GM23338 (cell line): ENCODE data around the gene BCL2. TPM values are rescaled to one million over a fixed set of nuclear protein-coding genes. Genes with fewer than 3 reads are reported as not detected.

Experiments
- ATAC-seq: fragments of 200-7000 bp; cut with Tn5 transposase; 3 replicates; pipeline ENCODE4 v1.9.1; 2020
- DNase-seq: peaks from one replicate; pipeline ENCODE4 v3.0.0-alpha.2; 2015; ENCODE audit warnings: low spot score
- H2AFZ ChIP-seq: fragments of 200-600 bp; sonication (generic); 2 replicates; pipeline ENCODE4 v1.8.0; 2016; ENCODE audit warnings: antibody characterized with exemption, mild to moderate bottlenecking, moderate library complexity
- H3F3A ChIP-seq: fragments of 200-600 bp; sonication (generic); replicated peaks from 2 replicates; pipeline ENCODE4 v1.8.0; 2017; ENCODE audit warnings: antibody characterized with exemption, mixed run types, low read depth
- H3K27ac ChIP-seq: fragments of 200-600 bp; sonication (generic); 2 replicates; pipeline ENCODE4 v1.6.1; 2016; ENCODE audit warnings: low read depth
- H3K27me3 ChIP-seq: fragments of 200-600 bp; sonication (generic); 2 replicates; pipeline ENCODE4 v1.8.0; 2016; ENCODE audit warnings: mild to moderate bottlenecking, mixed run types, moderate library complexity; ENCODE audit not compliant: insufficient read depth
- H3K36me3 ChIP-seq: fragments of 200-600 bp; sonication (generic); 2 replicates; pipeline ENCODE4 v1.8.0; 2016; ENCODE audit warnings: mild to moderate bottlenecking; ENCODE audit not compliant: insufficient read depth
- H3K4me1 ChIP-seq: fragments of 200-600 bp; sonication (generic); 2 replicates; pipeline ENCODE4 v1.8.0; 2016; ENCODE audit warnings: mild to moderate bottlenecking, moderate library complexity; ENCODE audit not compliant: insufficient read depth
- H3K4me2 ChIP-seq: fragments of 200-600 bp; sonication (generic); 2 replicates; pipeline ENCODE4 v1.7.1; 2017; ENCODE audit warnings: mixed run types
- H3K4me3 ChIP-seq: fragments of 200-600 bp; sonication (generic); 2 replicates; pipeline ENCODE4 v1.6.1; 2016; ENCODE audit warnings: mixed run types
- H3K79me2 ChIP-seq: fragments of 200-600 bp; sonication (generic); replicated peaks from 2 replicates; pipeline ENCODE4 v1.8.0; 2017; ENCODE audit warnings: mild to moderate bottlenecking; ENCODE audit not compliant: insufficient read depth
- H3K9me2 ChIP-seq: fragments of 200-600 bp; sonication (generic); 2 replicates; pipeline ENCODE4 v1.8.0; 2017; ENCODE audit not compliant: insufficient read depth
- H4K20me1 ChIP-seq: fragments of 200-600 bp; sonication (generic); replicated peaks from 2 replicates; pipeline ENCODE4 v1.8.0; 2017; ENCODE audit warnings: mild to moderate bottlenecking; ENCODE audit not compliant: insufficient read depth
- H3K27ac Mint-ChIP-seq: 2 replicates; pipeline ENCODE4 v1.8.0; 2020; ENCODE audit warnings: inconsistent platforms, mild to moderate bottlenecking, moderate library complexity, mixed read lengths
- H3K27me3 Mint-ChIP-seq: 3 replicates; pipeline ENCODE4 v1.8.0; 2022; ENCODE audit warnings: low read depth, mild to moderate bottlenecking, moderate library complexity, mixed read lengths, inconsistent platforms; ENCODE audit not compliant: insufficient read depth, poor library complexity
- H3K36me3 Mint-ChIP-seq: 3 replicates; pipeline ENCODE4 v1.8.0; 2021; ENCODE audit warnings: low read depth, mild to moderate bottlenecking, inconsistent platforms, moderate library complexity, mixed read lengths
- H3K4me1 Mint-ChIP-seq: 3 replicates; pipeline ENCODE4 v1.8.0; 2020; ENCODE audit warnings: mild to moderate bottlenecking, inconsistent platforms, mixed read lengths
- H3K4me3 Mint-ChIP-seq: 3 replicates; pipeline ENCODE4 v1.8.0; 2021; ENCODE audit warnings: moderate library complexity, mild to moderate bottlenecking, inconsistent platforms, mixed read lengths
- H3K9me3 Mint-ChIP-seq: 3 replicates; pipeline ENCODE4 v1.8.0; 2020; ENCODE audit warnings: moderate library complexity, mild to moderate bottlenecking, inconsistent platforms, mixed read lengths
- CREB1 ChIP-seq: fragments of 250-450 bp; sonication (Bioruptor Pico); IDR thresholded peaks from 2 replicates; pipeline ENCODE4 v1.5.0; 2020; ENCODE audit warnings: low read depth, mild to moderate bottlenecking, moderate library complexity
- EZH2 ChIP-seq: fragments of 200-600 bp; sonication (generic); IDR thresholded peaks from one replicate; pipeline ENCODE4 v1.8.0; 2017; ENCODE audit warnings: antibody characterized with exemption, mild to moderate bottlenecking, low read depth; ENCODE audit not compliant: unreplicated experiment
- EZH2phosphoT487 ChIP-seq: fragments of 200-600 bp; sonication (generic); IDR thresholded peaks from one replicate; pipeline ENCODE4 v1.8.1; 2018; ENCODE audit warnings: antibody characterized with exemption; ENCODE audit not compliant: unreplicated experiment
- JUNB ChIP-seq: IDR thresholded peaks from one replicate; pipeline ENCODE4 v1.6.1; 2016; ENCODE audit warnings: antibody characterized with exemption; ENCODE audit not compliant: unreplicated experiment
- NANOG ChIP-seq: IDR thresholded peaks from 2 replicates; pipeline ENCODE4 v1.6.1; 2016; ENCODE audit warnings: antibody characterized with exemption, borderline replicate concordance
- POLR2AphosphoS5 ChIP-seq: IDR thresholded peaks from 2 replicates; pipeline ENCODE4 v1.6.1; 2016; ENCODE audit warnings: antibody characterized with exemption, low read depth
- STAT1 ChIP-seq: IDR thresholded peaks from one replicate; pipeline ENCODE4 v1.6.1; 2016; ENCODE audit warnings: antibody characterized with exemption; ENCODE audit not compliant: unreplicated experiment
- ZNF114 ChIP-seq: fragments of 250-450 bp; sonication (Bioruptor Pico); IDR thresholded peaks from 2 replicates; pipeline ENCODE4 v1.5.0; 2020; ENCODE audit warnings: mild to moderate bottlenecking, moderate library complexity
- ZNF331 ChIP-seq: fragments of 250-450 bp; sonication (Bioruptor Pico); IDR thresholded peaks from 2 replicates; pipeline ENCODE4 v1.5.0; 2020; ENCODE audit warnings: low read depth, mild to moderate bottlenecking, moderate library complexity
- polyA plus RNA-seq: library from polyadenylated mRNA; unstranded; fragments of >200 nt; fragmentation: Nextera tagmentation; extraction: Ambion mirVana; gene quantifications from 2 replicates; pipeline ENCODE4 v1.2.1, GENCODE V29; 2016
- total RNA-seq: library from RNA; depleted of rRNA; stranded (reverse); fragments of >200 nt; shearing (Covaris generic); gene quantifications from 2 replicates; pipeline ENCODE4 v1.2.3, GENCODE V29; 2014
- TF ChIP-seq, protein P1 (sequence below): fragments of 250-450 bp; sonication (Bioruptor Pico); IDR thresholded peaks from 2 replicates; pipeline ENCODE4 v1.5.0; 2020; ENCODE audit warnings: mild to moderate bottlenecking, moderate library complexity
- TF ChIP-seq, protein P2 (sequence below): IDR thresholded peaks from 2 replicates; pipeline ENCODE4 v1.6.1; 2016; ENCODE audit warnings: antibody characterized with exemption
- TF ChIP-seq, protein P3 (sequence below): IDR thresholded peaks from one replicate; pipeline ENCODE4 v1.6.1; 2018; ENCODE audit warnings: antibody characterized with exemption; ENCODE audit not compliant: unreplicated experiment
- TF ChIP-seq, protein P4 (sequence below), 2 experiments: fragments of 200-600 bp in 1 of 2; sonication (generic) in 1 of 2; conservative IDR thresholded peaks; 2 replicates each; pipeline versions ENCODE4 v1.5.1 to v1.6.1; 2016 to 2017; ENCODE audit warnings: antibody characterized with exemption in 2 of 2, low read depth in 2 of 2, mild to moderate bottlenecking in 2 of 2, moderate library complexity in 1 of 2

The BCL2 gene
- total and polyA plus RNA-seq, 2 experiments from 2014 or later: 1.2 to 4.0 TPM

DNA sequence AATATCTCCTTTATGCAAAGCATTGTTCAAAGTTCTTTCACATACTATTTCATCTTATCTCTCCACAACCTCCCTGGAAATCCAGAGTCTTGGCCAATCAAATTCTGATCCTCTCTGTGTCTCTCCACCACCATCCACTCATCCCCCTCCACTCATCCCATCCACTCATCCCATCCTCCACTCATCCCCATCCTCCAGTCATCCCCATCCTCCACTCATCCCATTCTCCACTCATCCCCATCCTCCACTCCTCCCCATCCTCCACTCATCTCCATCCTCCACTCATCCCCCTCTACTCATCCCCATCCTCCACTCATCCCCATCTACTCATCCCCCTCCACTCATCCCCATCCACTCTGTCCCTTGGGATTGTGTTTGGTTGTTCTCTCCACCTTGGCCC is 101.1 kb downstream of the BCL2 start:
- TF ChIP-seq ZNF331 (CRISPR knock-in tag) (no peak), CREB1 (CRISPR knock-in tag) (no peak), ZNF114 (CRISPR knock-in tag) (no peak), EZH2phosphoT487 (no peak), JUNB (no peak), STAT1 (no peak), POLR2AphosphoS5 (no peak), EZH2 (no peak), NANOG (no peak)
- TF ChIP-seq, protein P1, sequence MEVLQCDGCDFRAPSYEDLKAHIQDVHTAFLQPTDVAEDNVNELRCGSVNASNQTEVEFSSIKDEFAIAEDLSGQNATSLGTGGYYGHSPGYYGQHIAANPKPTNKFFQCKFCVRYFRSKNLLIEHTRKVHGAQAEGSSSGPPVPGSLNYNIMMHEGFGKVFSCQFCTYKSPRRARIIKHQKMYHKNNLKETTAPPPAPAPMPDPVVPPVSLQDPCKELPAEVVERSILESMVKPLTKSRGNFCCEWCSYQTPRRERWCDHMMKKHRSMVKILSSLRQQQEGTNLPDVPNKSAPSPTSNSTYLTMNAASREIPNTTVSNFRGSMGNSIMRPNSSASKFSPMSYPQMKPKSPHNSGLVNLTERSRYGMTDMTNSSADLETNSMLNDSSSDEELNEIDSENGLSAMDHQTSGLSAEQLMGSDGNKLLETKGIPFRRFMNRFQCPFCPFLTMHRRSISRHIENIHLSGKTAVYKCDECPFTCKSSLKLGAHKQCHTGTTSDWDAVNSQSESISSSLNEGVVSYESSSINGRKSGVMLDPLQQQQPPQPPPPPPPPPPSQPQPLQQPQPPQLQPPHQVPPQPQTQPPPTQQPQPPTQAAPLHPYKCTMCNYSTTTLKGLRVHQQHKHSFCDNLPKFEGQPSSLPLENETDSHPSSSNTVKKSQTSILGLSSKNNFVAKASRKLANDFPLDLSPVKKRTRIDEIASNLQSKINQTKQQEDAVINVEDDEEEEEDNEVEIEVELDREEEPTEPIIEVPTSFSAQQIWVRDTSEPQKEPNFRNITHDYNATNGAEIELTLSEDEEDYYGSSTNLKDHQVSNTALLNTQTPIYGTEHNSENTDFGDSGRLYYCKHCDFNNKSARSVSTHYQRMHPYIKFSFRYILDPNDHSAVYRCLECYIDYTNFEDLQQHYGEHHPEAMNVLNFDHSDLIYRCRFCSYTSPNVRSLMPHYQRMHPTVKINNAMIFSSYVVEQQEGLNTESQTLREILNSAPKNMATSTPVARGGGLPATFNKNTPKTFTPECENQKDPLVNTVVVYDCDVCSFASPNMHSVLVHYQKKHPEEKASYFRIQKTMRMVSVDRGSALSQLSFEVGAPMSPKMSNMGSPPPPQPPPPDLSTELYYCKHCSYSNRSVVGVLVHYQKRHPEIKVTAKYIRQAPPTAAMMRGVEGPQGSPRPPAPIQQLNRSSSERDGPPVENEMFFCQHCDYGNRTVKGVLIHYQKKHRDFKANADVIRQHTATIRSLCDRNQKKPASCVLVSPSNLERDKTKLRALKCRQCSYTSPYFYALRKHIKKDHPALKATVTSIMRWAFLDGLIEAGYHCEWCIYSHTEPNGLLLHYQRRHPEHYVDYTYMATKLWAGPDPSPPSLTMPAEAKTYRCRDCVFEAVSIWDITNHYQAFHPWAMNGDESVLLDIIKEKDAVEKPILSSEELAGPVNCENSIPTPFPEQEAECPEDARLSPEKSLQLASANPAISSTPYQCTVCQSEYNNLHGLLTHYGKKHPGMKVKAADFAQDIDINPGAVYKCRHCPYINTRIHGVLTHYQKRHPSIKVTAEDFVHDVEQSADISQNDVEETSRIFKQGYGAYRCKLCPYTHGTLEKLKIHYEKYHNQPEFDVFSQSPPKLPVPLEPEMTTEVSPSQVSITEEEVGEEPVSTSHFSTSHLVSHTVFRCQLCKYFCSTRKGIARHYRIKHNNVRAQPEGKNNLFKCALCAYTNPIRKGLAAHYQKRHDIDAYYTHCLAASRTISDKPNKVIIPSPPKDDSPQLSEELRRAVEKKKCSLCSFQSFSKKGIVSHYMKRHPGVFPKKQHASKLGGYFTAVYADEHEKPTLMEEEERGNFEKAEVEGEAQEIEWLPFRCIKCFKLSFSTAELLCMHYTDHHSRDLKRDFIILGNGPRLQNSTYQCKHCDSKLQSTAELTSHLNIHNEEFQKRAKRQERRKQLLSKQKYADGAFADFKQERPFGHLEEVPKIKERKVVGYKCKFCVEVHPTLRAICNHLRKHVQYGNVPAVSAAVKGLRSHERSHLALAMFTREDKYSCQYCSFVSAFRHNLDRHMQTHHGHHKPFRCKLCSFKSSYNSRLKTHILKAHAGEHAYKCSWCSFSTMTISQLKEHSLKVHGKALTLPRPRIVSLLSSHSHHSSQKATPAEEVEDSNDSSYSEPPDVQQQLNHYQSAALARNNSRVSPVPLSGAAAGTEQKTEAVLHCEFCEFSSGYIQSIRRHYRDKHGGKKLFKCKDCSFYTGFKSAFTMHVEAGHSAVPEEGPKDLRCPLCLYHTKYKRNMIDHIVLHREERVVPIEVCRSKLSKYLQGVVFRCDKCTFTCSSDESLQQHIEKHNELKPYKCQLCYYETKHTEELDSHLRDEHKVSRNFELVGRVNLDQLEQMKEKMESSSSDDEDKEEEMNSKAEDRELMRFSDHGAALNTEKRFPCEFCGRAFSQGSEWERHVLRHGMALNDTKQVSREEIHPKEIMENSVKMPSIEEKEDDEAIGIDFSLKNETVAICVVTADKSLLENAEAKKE: no peak
- TF ChIP-seq, protein P2, sequence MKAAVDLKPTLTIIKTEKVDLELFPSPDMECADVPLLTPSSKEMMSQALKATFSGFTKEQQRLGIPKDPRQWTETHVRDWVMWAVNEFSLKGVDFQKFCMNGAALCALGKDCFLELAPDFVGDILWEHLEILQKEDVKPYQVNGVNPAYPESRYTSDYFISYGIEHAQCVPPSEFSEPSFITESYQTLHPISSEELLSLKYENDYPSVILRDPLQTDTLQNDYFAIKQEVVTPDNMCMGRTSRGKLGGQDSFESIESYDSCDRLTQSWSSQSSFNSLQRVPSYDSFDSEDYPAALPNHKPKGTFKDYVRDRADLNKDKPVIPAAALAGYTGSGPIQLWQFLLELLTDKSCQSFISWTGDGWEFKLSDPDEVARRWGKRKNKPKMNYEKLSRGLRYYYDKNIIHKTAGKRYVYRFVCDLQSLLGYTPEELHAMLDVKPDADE: no peak
- TF ChIP-seq, protein P3, sequence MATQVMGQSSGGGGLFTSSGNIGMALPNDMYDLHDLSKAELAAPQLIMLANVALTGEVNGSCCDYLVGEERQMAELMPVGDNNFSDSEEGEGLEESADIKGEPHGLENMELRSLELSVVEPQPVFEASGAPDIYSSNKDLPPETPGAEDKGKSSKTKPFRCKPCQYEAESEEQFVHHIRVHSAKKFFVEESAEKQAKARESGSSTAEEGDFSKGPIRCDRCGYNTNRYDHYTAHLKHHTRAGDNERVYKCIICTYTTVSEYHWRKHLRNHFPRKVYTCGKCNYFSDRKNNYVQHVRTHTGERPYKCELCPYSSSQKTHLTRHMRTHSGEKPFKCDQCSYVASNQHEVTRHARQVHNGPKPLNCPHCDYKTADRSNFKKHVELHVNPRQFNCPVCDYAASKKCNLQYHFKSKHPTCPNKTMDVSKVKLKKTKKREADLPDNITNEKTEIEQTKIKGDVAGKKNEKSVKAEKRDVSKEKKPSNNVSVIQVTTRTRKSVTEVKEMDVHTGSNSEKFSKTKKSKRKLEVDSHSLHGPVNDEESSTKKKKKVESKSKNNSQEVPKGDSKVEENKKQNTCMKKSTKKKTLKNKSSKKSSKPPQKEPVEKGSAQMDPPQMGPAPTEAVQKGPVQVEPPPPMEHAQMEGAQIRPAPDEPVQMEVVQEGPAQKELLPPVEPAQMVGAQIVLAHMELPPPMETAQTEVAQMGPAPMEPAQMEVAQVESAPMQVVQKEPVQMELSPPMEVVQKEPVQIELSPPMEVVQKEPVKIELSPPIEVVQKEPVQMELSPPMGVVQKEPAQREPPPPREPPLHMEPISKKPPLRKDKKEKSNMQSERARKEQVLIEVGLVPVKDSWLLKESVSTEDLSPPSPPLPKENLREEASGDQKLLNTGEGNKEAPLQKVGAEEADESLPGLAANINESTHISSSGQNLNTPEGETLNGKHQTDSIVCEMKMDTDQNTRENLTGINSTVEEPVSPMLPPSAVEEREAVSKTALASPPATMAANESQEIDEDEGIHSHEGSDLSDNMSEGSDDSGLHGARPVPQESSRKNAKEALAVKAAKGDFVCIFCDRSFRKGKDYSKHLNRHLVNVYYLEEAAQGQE: no peak
- TF ChIP-seq, protein P4, sequence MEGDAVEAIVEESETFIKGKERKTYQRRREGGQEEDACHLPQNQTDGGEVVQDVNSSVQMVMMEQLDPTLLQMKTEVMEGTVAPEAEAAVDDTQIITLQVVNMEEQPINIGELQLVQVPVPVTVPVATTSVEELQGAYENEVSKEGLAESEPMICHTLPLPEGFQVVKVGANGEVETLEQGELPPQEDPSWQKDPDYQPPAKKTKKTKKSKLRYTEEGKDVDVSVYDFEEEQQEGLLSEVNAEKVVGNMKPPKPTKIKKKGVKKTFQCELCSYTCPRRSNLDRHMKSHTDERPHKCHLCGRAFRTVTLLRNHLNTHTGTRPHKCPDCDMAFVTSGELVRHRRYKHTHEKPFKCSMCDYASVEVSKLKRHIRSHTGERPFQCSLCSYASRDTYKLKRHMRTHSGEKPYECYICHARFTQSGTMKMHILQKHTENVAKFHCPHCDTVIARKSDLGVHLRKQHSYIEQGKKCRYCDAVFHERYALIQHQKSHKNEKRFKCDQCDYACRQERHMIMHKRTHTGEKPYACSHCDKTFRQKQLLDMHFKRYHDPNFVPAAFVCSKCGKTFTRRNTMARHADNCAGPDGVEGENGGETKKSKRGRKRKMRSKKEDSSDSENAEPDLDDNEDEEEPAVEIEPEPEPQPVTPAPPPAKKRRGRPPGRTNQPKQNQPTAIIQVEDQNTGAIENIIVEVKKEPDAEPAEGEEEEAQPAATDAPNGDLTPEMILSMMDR (conservative IDR thresholded peaks at IDR 0.05; ENCODE audit: low read depth in 2 of 2): no peak
- Mint-ChIP-seq H3K27me3 (peaks cover 3% of the 10 kb centered on the region), H3K4me1 (peaks cover 5% of the 10 kb centered on the region; the same call in 2 of the 3 replicates), H3K4me3 (no peak overlapping the region), H3K27ac (no peak overlapping the region), H3K36me3 (peaks cover 5% of the 10 kb centered on the region), H3K9me3 (peaks cover 6% of the 10 kb centered on the region; the same call in 2 of the 3 replicates)
- no peaks in the 10 kb centered on the region for H4K20me1 ChIP-seq
- H3K4me1 ChIP-seq: no peaks in the 10 kb centered on the region
- no peak overlapping the region for H3K27ac ChIP-seq
- no peaks in the 10 kb centered on the region for H3K27me3 ChIP-seq
- H3K4me3 ChIP-seq: no peak overlapping the region
- H3K36me3 ChIP-seq: no peaks in the 10 kb centered on the region
- H3F3A ChIP-seq: no peaks in the 10 kb centered on the region
- ATAC-seq (no peak), DNase-seq (no peak)
- no peak overlapping the region for H3K4me2 ChIP-seq
- H2AFZ ChIP-seq: no peak overlapping the region
- peaks cover 5% of the 10 kb centered on the region; the same call in 1 of the 2 replicates for H3K9me2 ChIP-seq
- no peaks in the 10 kb centered on the region for H3K79me2 ChIP-seq
